ENCODE measurements around the gene ACBD4.
A peak's percentile ranks its signal among the peaks of the same experiment; 100 is the strongest.

ACBD4 gene

DNA sequence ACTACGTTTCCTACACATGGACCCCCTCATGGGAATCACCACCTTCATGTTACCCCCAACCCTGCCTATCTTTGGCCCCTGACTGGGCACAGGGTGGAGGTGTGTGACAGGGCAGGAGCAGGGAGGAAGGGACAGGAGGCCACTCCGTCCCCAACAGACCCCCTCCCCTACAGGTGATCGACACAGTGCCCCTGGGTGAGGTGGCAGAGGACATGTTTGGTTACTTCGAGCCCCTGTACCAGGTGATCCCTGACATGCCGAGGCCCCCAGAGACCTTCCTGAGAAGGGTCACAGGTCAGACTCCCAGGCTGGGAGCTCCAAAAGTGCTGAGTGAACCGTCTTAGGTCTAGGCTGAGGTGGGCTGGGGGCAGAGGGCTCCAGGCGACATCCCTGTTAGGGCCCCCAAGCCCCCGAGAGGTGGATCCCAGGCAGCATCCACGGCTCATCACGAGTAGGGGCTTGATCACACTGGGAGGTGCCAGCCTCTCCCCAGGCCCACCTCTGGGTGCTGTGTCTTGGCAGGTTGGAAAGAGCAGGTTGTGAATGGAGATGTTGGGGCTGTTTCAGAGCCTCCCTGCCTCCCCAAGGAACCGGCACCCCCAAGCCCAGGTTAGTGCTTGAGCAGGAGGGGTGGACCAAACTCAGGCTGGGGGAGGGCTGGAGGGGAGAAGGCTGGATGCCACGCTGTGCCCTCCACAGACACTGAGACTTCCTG, 1.5 kb downstream of the ACBD4 start:
- DNase-seq (ENCODE audit: low read depth) = no peak

DNA sequence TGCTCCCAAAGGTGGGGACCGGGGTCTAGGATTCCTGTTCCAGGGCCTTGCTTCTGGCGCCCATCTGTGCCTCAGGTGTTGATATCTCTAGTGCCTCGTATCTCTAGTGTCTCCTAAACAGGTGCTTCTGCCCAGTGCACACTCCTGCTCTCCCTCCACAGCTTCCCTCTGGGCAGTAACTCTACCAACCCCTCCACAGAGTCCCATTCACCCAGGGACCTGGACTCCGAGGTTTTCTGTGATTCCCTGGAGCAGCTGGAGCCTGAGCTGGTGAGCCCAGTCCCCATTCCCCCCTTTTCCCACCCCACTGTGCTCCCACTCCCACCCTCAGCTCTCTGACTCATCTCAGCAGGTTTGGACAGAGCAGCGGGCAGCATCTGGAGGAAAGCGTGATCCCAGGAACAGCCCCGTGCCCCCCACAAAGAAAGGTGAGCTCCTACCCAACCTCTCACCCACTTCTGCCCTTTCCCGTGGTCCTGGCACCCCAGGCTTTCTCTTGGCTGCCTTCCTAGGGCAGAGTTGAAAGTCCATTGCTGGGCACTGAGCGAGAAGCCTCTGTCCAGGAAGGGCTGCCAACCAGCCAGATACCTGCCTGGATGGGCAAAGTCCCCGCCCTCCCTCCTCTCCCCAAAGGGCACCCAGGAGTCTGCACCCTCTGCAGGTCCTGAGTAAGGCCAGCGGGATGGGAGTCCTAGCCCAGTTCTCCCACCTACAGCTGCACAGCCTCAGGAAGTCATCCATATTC, 2.2 kb downstream of the ACBD4 start:
- DNase-seq (ENCODE audit: low read depth) = no peak

DNA sequence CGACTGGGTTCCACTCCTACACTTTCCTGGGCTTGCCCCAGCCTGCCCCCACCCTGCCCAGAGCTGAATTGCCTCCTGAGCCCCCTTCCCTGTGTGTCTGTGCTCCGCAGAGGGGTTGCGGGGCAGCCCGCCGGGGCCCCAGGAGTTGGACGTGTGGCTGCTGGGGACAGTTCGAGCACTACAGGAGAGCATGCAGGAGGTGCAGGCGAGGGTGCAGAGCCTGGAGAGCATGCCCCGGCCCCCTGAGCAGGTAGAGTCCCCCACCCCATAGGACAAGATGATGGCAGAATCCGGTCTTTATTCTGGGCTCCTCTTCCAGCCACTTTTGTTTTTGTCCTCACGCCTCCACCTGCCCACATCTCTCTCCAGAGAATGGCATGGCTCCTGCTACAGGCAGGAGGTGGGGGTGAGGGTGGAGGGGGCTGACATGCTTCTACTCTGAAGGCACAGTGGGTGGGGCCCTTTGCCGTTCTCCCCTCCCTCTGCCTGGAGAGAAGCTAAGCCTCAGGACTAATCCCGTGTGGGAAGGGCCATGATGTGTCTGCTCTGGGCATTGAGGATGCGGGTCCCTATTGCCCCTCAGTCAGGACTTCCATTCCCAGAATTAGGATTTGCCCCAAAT, 3.5 kb downstream of the ACBD4 start:
- DNase-seq (ENCODE audit: low read depth) = no peak

DNA sequence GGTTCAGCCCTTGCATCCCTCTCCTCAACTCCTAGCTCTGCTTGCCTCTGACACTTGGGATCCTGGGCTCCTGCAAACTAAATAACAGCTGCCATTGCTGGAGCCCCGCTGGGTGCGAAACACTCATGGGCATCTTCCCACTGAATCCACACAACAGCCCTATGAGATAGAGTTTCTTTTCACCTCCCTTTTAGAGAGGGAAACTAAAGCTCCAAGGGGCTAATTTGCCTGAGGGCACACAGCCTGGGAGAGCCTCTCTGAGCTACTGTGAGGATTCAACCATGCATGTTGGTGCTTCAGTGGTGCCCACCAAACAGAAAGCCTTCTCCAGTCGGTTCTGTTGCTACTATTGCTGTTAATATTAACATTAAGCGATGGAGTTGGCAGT, 4.0 kb downstream of the ACBD4 start:
- no peak for DNase-seq (ENCODE audit: low read depth)

DNA sequence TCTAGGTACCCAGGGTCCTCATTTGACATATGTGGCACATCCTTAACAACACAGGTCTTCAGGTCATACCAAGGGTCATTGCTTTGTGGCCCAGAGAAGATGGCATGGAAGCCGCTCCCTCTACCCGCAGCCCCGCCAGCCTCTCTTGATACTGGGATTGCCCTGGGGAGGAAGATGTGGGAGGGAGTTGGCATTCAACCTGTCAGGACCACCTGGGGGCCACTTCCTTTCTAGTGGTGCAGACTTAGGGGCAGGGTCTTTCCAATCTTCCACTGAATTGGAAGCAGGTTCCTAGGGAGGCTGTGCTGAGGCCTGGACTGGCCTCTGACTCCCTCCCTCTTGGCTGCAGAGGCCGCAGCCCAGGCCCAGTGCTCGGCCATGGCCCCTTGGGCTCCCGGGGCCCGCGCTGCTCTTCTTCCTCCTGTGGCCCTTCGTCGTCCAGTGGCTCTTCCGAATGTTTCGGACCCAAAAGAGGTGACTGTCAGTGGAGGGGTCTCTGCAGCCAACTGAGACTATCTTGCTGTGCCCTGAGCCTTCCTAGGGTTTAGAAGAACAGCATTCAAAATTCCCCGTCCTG, 7.7 kb downstream of the ACBD4 start:
- DNase-seq (ENCODE audit: low read depth) = no peak

DNA sequence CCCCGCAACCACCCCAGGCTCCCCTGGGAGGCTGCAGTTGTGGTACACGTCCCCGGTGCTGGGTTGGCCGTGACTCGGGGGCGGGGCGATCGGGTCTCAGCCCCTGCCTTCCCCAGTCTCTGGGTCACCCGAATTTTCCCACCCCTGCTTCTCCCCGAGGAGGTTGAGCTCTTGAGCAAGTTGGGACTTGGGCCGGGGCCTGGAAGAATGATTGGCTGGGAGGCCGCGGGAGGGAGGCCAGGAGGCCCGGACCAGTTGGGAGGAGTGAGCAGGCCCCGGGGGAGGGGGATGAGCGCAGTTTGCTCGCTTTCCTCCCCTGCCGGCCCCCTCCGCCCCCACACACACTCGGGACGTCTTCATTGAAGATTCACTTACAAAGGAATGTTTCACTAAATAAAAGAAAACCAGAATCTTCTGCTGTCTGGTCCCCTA, 8.3 kb downstream of the ACBD4 start:
- DNase-seq (ENCODE audit: low read depth) = no peak

DNA sequence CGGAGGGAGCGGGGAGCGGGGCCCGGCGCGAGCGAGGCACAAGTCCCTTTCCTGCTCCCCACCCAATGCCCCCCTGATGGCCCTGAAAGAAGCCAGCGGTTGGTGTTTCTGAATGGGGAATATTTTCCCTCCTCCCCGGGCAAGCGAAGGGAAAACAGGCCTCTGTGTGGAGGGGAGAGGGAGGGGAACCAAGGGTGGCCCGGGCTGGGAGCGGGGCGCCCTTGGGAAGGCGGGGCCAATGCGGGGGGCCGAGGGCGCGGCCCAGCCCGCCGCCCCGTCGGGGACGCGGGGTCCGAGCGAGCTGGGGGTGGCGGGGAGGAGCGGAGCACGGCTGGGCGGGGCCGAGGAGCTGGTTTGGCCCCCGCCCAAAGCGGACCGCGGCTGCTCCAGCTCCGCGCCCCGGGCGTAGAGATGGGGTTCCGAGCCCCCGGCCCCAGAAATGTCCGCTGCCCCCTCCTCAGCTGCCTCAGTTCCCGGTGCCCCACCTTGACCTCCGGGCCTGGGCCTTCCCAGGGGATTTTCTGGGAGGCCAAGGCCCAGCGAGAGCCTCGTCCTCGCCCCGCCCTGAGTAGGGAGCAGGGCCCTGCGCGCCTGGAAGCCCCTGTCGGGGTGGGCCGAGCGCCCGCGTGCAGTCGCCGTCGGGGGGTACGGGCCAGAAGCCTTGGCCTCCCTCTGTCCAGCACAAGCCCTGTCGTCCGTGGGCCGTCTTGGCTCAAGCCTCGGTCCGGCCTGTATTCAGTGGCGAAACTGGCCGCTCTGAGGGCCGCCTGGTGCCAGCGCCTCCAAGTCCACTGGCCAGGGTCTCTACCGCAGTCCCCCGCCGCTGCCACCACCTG, 8.9 kb downstream of the ACBD4 start:
- DNase-seq (ENCODE audit: low read depth) = no peak

DNA sequence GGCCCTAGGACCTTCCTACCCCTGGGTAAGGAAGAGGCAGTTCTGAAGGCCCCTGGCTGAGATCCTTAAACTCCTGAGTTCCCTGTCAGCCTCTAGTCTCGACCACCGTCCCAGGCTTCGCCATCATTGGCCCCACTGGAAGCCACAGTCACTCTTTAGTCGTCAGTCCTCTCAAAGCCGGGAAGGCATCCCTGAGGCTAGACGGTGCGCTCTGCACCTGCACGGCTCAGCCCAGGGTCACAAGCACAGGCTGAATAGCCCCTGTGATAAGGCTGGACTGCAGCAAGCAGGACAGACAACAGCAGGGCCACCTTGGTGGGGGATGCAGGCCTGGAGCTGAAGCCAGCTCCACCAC, 9.5 kb downstream of the ACBD4 start:
- DNase-seq (ENCODE audit: low read depth) = no peak

DNA sequence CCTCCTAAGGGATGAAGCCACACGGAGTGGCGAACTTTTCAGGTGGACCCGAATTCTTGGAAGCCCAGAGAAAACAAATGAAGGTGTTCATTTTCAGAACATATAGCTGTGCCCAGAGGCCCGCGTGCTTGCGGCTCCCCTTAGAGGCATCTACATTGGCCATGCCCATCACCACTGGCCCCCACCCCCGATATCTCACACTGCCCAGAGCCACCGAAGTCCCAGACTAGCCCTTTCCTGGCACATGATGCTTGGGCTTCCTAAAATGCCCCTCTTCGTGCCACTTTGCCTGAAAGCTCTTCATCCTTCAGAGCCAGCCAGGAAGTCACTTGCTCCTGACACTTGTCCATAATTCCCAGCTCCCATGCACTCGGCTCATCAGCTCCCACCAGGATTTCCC, 10.7 kb downstream of the ACBD4 start:
- no peak for DNase-seq (ENCODE audit: low read depth)

DNA sequence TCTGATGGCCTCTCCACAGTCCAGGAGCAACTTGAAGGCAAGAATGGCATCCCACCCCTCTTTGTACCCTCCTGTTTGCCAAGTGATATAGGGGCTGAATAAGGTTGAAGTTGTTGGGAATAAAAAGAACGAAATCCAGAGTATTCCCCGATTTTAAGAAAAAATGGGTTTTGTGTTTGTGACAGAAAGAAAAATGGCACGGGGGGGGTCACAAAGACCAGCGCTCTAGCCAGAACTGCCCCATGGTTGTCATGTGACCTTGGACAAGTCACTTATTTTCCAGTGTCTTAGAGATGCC, 11.1 kb downstream of the ACBD4 start:
- no peak for DNase-seq (ENCODE audit: low read depth)

DNA sequence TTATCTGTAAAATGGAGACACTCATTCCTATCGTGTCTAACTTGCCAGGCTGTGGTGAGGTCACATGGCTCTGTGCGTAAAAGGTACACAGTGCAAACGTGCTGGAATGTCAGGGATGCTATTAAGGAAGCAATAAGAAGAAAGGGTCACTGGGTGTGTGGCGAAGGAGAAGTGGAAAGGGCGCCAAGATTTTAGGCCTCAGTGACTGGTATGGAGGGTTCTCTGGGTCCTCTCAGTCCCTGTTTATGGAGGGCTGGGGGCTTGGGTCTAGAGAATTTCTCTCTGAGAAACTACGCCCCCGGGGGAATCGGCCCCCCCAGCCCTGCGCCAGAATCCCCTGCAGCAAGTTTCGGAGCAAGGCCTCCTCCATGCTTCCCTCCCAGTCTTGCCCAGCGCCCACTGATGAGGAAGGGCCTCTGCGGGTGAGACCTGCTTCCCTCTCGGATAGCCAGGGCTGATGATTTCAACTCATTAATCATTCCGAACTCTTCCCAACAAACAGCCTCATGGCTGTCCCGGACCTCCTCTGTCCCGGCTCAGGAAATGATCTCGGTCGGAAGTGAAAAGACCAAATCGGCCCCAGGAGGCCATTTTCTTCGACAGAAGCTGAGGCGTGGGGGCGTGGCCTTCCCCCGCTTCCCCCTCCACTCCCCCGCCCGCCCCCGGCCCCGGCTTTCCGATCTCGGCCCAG, 11.5 kb downstream of the ACBD4 start:
- DNase-seq (ENCODE audit: low read depth) = no peak

DNA sequence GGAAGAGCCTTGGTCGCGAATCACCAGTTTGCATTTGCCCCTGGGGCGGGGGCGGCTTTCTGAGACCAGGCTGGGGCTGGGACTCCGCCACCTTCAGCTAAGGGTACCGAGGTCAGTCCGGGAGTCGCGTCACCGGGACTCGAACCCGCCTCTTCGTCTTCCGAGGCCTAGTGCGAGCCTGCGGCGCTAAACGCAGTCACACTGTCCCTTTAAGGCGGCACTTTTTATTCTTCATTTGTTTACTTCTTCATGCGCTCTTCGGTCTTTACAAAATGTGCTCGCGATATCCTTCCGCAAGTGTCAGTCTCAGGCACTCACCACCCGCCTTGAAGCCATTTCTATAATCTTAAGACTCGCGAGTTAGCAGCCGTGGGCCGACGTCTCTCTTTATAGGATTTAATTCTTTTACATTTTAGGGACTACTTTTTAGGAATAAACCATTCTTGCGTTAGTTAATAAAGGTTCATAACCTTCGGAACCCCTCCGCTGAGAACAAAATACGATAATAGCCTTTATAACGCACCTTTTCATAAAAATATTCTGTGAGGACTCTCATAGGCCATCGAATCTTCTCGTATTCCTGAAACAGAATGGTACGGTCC, 12.2 kb downstream of the ACBD4 start:
- no peak for DNase-seq (ENCODE audit: low read depth)

DNA sequence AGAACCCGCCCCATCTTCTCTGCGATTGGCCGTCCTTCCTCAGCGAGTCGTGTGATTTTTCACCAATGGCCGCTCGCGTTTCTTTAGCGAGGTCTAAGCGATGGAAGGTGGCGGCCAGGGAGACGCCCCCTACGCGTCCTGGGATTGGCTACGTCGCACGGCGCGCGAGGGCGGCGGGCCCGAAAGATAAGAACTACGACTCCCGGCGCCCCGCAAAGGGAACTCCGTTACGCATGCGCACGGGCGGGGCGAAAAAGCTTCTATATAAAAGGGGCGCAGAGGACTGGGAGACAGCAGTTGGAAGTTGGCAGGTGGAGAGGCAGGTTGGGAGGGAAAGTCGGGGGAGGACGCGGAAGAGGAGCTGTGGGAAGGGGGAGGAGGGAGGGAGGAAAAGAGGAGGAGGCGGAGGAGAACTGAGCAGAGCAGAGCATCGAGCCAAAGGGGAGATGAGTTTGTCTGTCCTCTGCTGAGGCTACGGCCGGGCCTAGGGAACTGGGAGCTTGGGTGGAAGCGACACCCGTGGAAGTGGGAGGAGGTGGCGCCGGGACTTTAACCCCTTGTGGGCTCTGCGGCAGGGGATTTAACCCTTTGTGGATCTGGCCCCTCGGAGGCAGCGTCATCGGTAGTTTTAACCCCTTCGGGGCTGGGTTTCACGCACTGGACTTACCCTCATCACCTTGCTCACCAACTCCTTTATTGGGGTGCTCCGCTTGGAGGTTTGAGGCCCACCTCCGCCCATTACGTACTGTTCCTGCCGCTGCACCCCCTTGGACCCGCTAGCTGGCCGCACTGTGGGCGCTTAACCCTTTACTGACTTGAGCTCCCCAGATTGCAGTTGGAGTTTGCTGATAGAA, 12.9 kb downstream of the ACBD4 start, which contains the start of gene HEXIM1:
TSS of gene HEXIM1 (plus strand) at position 293 of the 854 bp plus-strand sequence. CDS start 716 bp downstream, outside the sequence.
- DNase-seq (ENCODE audit: low read depth) = peak; percentile 97

DNA sequence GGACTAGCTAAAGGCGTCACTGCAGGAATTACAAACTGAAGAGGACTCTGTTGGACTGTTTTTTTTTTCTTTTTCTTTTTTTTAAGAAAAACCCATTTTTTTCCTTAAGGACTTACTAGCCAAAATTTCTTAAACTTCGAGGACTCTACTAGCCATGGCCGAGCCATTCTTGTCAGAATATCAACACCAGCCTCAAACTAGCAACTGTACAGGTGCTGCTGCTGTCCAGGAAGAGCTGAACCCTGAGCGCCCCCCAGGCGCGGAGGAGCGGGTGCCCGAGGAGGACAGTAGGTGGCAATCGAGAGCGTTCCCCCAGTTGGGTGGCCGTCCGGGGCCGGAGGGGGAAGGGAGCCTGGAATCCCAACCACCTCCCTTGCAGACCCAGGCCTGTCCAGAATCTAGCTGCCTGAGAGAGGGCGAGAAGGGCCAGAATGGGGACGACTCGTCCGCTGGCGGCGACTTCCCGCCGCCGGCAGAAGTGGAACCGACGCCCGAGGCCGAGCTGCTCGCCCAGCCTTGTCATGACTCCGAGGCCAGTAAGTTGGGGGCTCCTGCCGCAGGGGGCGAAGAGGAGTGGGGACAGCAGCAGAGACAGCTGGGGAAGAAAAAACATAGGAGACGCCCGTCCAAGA, 13.7 kb downstream of the ACBD4 start:
- no peak for DNase-seq (ENCODE audit: low read depth)

DNA sequence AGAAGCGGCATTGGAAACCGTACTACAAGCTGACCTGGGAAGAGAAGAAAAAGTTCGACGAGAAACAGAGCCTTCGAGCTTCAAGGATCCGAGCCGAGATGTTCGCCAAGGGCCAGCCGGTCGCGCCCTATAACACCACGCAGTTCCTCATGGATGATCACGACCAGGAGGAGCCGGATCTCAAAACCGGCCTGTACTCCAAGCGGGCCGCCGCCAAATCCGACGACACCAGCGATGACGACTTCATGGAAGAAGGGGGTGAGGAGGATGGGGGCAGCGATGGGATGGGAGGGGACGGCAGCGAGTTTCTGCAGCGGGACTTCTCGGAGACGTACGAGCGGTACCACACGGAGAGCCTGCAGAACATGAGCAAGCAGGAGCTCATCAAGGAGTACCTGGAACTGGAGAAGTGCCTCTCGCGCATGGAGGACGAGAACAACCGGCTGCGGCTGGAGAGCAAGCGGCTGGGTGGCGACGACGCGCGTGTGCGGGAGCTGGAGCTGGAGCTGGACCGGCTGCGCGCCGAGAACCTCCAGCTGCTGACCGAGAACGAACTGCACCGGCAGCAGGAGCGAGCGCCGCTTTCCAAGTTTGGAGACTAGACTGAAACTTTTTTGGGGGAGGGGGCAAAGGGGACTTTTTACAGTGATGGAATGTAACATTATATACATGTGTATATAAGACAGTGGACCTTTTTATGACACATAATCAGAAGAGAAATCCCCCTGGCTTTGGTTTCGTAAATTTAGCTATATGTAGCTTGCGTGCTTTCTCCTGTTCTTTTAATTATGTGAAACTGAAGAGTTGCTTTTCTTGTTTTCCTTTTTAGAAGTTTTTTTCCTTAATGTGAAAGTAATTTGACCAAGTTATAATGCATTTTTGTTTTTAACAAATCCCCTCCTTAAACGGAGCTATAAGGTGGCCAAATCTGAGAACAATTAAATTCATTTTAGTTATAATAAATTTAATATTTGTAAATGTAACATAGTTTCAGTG, 14.5 kb downstream of the ACBD4 start:
- no peak for DNase-seq (ENCODE audit: low read depth)

DNA sequence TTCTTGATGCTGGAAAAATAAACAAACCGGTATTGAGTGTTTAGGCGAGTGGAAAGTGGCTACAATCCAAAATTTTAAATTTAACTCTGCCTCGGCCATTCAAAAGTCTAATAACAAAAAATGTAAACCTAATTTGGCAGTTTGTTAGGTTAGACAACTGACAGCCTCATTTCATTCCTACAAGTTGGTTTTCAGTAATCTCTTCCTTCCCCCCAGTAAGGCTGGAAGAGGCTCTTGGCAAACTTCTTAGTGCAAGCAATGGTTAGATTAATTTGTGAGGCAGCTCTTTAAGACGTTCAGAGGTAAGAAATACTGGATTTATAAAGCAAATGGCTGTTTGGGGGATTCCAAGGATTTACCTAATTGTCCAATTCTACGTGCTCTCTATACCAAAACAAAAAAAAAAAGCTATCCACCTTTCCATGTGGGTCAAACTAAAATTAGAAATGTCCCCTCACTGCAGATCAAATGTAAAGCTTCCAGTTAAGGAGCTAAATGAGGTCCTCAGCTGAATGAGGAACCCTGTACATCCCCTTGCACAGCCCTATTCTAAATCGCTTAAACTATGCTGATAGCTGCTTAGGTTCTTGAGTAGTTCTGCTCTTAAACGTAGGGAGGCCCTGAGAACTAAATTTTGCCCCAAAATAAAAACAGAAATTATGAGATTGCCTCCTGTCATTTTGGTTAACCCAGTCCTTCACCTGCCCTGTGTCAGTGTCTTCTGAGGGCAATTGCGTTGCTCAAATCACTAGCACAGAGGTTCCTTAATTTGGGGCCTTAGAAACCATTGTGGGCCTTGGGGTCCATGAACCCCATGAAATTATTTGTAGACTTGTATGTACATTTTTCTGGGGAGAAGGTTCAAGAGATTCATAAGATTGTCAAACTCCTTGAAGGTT, 15.7 kb downstream of the ACBD4 start:
- DNase-seq (ENCODE audit: low read depth) = no peak

DNA sequence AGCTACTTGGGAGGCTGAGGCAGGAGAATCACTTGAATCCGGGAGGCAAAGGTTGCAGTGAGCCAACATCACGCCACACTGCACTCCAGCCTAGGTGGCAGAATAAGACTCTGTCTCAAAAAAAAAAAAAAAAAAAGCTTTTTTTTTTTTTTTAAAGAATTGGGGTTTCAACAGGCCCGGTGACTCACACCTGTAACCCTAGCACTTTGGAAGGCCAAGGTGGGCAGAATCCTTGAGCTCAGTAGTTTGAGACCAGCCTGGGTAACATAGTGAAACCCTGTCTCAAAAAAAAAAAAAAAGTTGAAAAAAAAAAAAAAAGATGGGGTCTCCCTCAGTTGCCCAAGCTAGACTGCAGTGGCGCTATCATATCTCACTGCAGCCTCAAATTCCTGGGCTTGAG, 19.5 kb downstream of the ACBD4 start:
- no peak for DNase-seq (ENCODE audit: low read depth)
